HCT116 (cell line): ENCODE data around the gene SMYD3. TPM values are rescaled to one million over a fixed set of nuclear protein-coding genes. Genes with fewer than 3 reads are reported as not detected.

Experiments
- ATAC-seq: fragments of 200-7000 bp; cut with Tn5 transposase; 2 replicates; pipeline ENCODE4 v1.9.1; 2020; ENCODE audit warnings: mild to moderate bottlenecking, moderate library complexity
- BruUV-seq: library from RNA; stranded (reverse); fragments of 400-500 nt; replicated peaks from 2 replicates; lab custom pipeline; 2021; lab: Mats Ljungman, UMichigan
- CTCF ChIA-PET: fragments of 300-600 bp; sonication (Branson Sonifier 250); formaldehyde crosslinking; loops from one replicate; lab custom pipeline; 2021; ENCODE audit warnings: antibody characterized with exemption; lab: Charles Lee
- POLR2A ChIA-PET: fragments of 300-600, 350-600 bp; sonication (Branson Sonifier 250); formaldehyde crosslinking; loops from one replicate; lab custom pipeline; 2021; ENCODE audit warnings: antibody characterized with exemption; lab: Charles Lee
- RAD21 ChIA-PET, 2 experiments: fragments of 300-600 bp; sonication (Branson Sonifier 250); formaldehyde crosslinking; loops; one replicate each; lab custom pipeline; 2023; ENCODE audit warnings: low total read pairs in 2 of 2; ENCODE audit not compliant: uncharacterized antibody in 2 of 2, unreplicated experiment in 2 of 2, low non-redundant PET in 1 of 2; lab: Charles Lee
- DNase-seq: peaks from one replicate; pipeline ENCODE4 v3.0.0-alpha.2; 2010; ENCODE audit warnings: low read depth, low spot score
- H2AFZ ChIP-seq: fragments of 200-600 bp; shearing (Covaris generic), sonication (generic); 2 replicates; pipeline ENCODE4 v1.6.1; 2017; ENCODE audit warnings: low read depth, mixed run types, mixed read lengths, antibody characterized with exemption, low read length; ENCODE audit not compliant: poor library complexity, severe bottlenecking
- H3K27ac ChIP-seq: 2 replicates; pipeline ENCODE4 v1.5.1; 2012; ENCODE audit warnings: low read depth, low read length
- H3K27me3 ChIP-seq: fragments of 200-600 bp; sonication (generic); 2 replicates; pipeline ENCODE4 v1.6.1; 2016; ENCODE audit warnings: mixed run types, low read length, mixed read lengths; ENCODE audit not compliant: insufficient read depth
- H3K36me3 ChIP-seq, 2 experiments: fragments of 200-500 bp in 1 of 2; fragments of 200-600 bp in 1 of 2; sonication (Bioruptor generic) in 1 of 2; sonication (generic) in 1 of 2; 2 replicates each; pipeline versions ENCODE4 v1.5.1 to v1.6.1; 2014 to 2016; ENCODE audit warnings: low read length in 2 of 2, inconsistent platforms in 1 of 2, mixed read lengths in 1 of 2, mixed run types in 1 of 2; ENCODE audit not compliant: insufficient read depth in 2 of 2, control insufficient read depth in 1 of 2
- H3K4me1 ChIP-seq, 2 experiments: fragments of 200-600 bp in 1 of 2; sonication (generic) in 1 of 2; 2 replicates each; pipeline versions ENCODE4 v1.5.1 to v1.6.1; 2012 to 2017; ENCODE audit warnings: low read length in 2 of 2, inconsistent platforms in 1 of 2, mild to moderate bottlenecking in 1 of 2, mixed read lengths in 1 of 2, mixed run types in 1 of 2, moderate library complexity in 1 of 2; ENCODE audit not compliant: insufficient read depth in 2 of 2, control insufficient read depth in 1 of 2
- H3K4me2 ChIP-seq: fragments of 200-600 bp; sonication (generic); 2 replicates; pipeline ENCODE4 v1.6.1; 2017; ENCODE audit warnings: mixed run types, low read length, mixed read lengths
- H3K4me3 ChIP-seq, 2 experiments: fragments of 200-600 bp in 1 of 2; sonication (generic) in 1 of 2; replicated peaks in 1 of 2; 2 replicates each; pipeline ENCODE4 v1.5.1; 2011 to 2016; ENCODE audit warnings: low read length in 2 of 2, control low read depth in 1 of 2, low read depth in 1 of 2, mild to moderate bottlenecking in 1 of 2, mixed read lengths in 1 of 2, mixed run types in 1 of 2
- H3K79me2 ChIP-seq: fragments of 200-600 bp; sonication (generic); 2 replicates; pipeline ENCODE4 v1.6.1; 2017; ENCODE audit warnings: mild to moderate bottlenecking, mixed run types, low read length, moderate library complexity, mixed read lengths; ENCODE audit not compliant: insufficient read depth
- H3K9ac ChIP-seq: fragments of 200-600 bp; sonication (generic); 2 replicates; pipeline ENCODE4 v1.6.1; 2016; ENCODE audit warnings: low read length, mixed read lengths
- H3K9me2 ChIP-seq: fragments of 200-600 bp; sonication (generic), shearing (Covaris generic); 2 replicates; pipeline ENCODE4 v1.6.1; 2017; ENCODE audit warnings: mixed run types, mild to moderate bottlenecking, moderate library complexity; ENCODE audit not compliant: insufficient read depth
- H3K9me3 ChIP-seq, 2 experiments: fragments of 200-500 bp in 1 of 2; fragments of 200-600 bp in 1 of 2; sonication (Bioruptor generic) in 1 of 2; sonication (generic) in 1 of 2; 2 replicates each; pipeline ENCODE4 v1.6.1; 2014 to 2017; ENCODE audit warnings: low read length in 2 of 2, mixed read lengths in 2 of 2, inconsistent platforms in 1 of 2, low read depth in 1 of 2, mild to moderate bottlenecking in 1 of 2, mixed run types in 1 of 2, moderate library complexity in 1 of 2; ENCODE audit not compliant: control insufficient read depth in 1 of 2, insufficient read depth in 1 of 2
- H4K20me1 ChIP-seq: fragments of 200-600 bp; sonication (generic), shearing (Covaris generic); 2 replicates; pipeline ENCODE4 v1.6.1; 2017; ENCODE audit warnings: mixed run types, mild to moderate bottlenecking, moderate library complexity; ENCODE audit not compliant: insufficient read depth
- ATF3 ChIP-seq: IDR thresholded peaks from 2 replicates; pipeline ENCODE4 v1.6.1; 2012
- CBX3 ChIP-seq: IDR thresholded peaks from 2 replicates; pipeline ENCODE4 v1.6.1; 2012; ENCODE audit warnings: low read depth
- CEBPB ChIP-seq: IDR thresholded peaks from 2 replicates; pipeline ENCODE4 v1.6.1; 2012; ENCODE audit warnings: low read depth
- CTCF ChIP-seq, 3 experiments: fragments of 200-600 bp in 1 of 3; sonication (generic) in 1 of 3; IDR thresholded peaks in 2 of 3; conservative IDR thresholded peaks in 1 of 3; 2 replicates each; pipeline ENCODE4 v1.5.1; 2012 to 2017; ENCODE audit warnings: low read depth in 2 of 3, low read length in 2 of 3, antibody characterized with exemption in 1 of 3, borderline replicate concordance in 1 of 3, control low read depth in 1 of 3, mild to moderate bottlenecking in 1 of 3, mixed read lengths in 1 of 3, mixed run types in 1 of 3, moderate library complexity in 1 of 3; ENCODE audit not compliant: insufficient read depth in 1 of 3
- ELF1 ChIP-seq: IDR thresholded peaks from 2 replicates; pipeline ENCODE4 v1.6.1; 2012; ENCODE audit warnings: low read depth, borderline replicate concordance
- JUND ChIP-seq: IDR thresholded peaks from 2 replicates; pipeline ENCODE4 v1.6.1; 2012
- POLR2AphosphoS5 ChIP-seq: IDR thresholded peaks from 2 replicates; pipeline ENCODE4 v1.6.1; 2011; ENCODE audit warnings: mild to moderate bottlenecking, low read depth, low read length, moderate library complexity
- RAD21 ChIP-seq: IDR thresholded peaks from 2 replicates; pipeline ENCODE4 v1.6.1; 2012; ENCODE audit warnings: low read depth, mild to moderate bottlenecking
- REST ChIP-seq: IDR thresholded peaks from 2 replicates; pipeline ENCODE4 v1.6.1; 2012; ENCODE audit warnings: low read depth
- SP1 ChIP-seq: IDR thresholded peaks from 2 replicates; pipeline ENCODE4 v1.6.1; 2012; ENCODE audit warnings: low read depth
- YY1 ChIP-seq: IDR thresholded peaks from 2 replicates; pipeline ENCODE4 v1.6.1; 2011; ENCODE audit warnings: low read length, low read depth, moderate library complexity, mild to moderate bottlenecking; ENCODE audit not compliant: insufficient replicate concordance; ENCODE audit errors: extremely low read depth
- ZBTB33 ChIP-seq: IDR thresholded peaks from 2 replicates; pipeline ENCODE4 v1.6.1; 2011; ENCODE audit warnings: mild to moderate bottlenecking, low read length, moderate library complexity; ENCODE audit not compliant: insufficient replicate concordance; ENCODE audit errors: extremely low read depth
- ZFX ChIP-seq: fragments of 450-650 bp; IDR thresholded peaks from 2 replicates; pipeline ENCODE4 v1.6.1; 2017
- ZNF274 ChIP-seq: fragments of 200-500 bp; sonication (Bioruptor generic); IDR thresholded peaks from 2 replicates; pipeline ENCODE4 v1.6.1; 2014; ENCODE audit warnings: mild to moderate bottlenecking, low read depth, low read length, inconsistent platforms
- intact Hi-C: fragments of 100-400 bp; cut with micrococcal nuclease; formaldehyde crosslinking; loops from 2 replicates; pipeline ENCODE4 v1.10.0; 2022
- total RNA-seq: library from RNA; stranded (reverse); gene quantifications from one replicate; pipeline ENCODE4 v1.2.1, GENCODE V29; 2021; ENCODE audit not compliant: unreplicated experiment

Gene SMYD3
- total RNA-seq, 1 experiment from 2014 or later, result 33.6 TPM

- TF ChIP-seq ZNF274 (no peak), ZBTB33 (no peak), CBX3 (no peak), JUND (no peak)
Observed at GRCh38 chr1:246508897-246509688, 2.0 kb upstream of the SMYD3 start (continued).

- H3K4me3 ChIP-seq, result peak overlapping the region; percentile 82 to 85
- H4K20me1 ChIP-seq, result no peaks in the 10 kb centered on the region
- ChIA-PET RAD21 (no interaction called here), POLR2A (no interaction called here), CTCF (interaction anchor here (1.0 kb wide), 1 partner anchor 248 kb away, joined by 3 read pairs; no protein-coding TSS in a partner anchor)
- peak overlapping the region; percentile 89 for H3K4me2 ChIP-seq
- peak overlapping the region; percentile 65 for H3K9ac ChIP-seq
- no peaks in the 10 kb centered on the region for H3K27me3 ChIP-seq
- ATAC-seq (no peak), DNase-seq (no peak)
- TSS peak; percentile 39 for BruUV-seq
- H3K27ac ChIP-seq, result no peak overlapping the region
- intact Hi-C loops, result no loop called here
- H3K4me1 ChIP-seq, result peaks cover 0 to 13% of the 10 kb centered on the region in 2 experiments; a peak in 2 of 4 replicates
- H2AFZ ChIP-seq, result no peak overlapping the region
- no peaks in the 10 kb centered on the region; a peak in 1 of 4 replicates for H3K36me3 ChIP-seq
- no peaks in the 10 kb centered on the region for H3K9me3 ChIP-seq
- no peaks in the 10 kb centered on the region for H3K79me2 ChIP-seq
- no peaks in the 10 kb centered on the region for H3K9me2 ChIP-seq
- TF ChIP-seq ZBTB33, result no peak
- TF ChIP-seq SP1, result no peak
- TF ChIP-seq RAD21, result no peak
- no peak for TF ChIP-seq ZFX
- no peak for TF ChIP-seq POLR2AphosphoS5
- no peak for TF ChIP-seq REST
- no peak for TF ChIP-seq YY1
- TF ChIP-seq ATF3, result no peak
- TF ChIP-seq CTCF (IDR thresholded peaks at IDR 0.05 in 2 of 3, conservative IDR thresholded peaks at IDR 0.05 in 1 of 3; ENCODE audit: borderline replicate concordance in 1 of 3, insufficient read depth in 1 of 3, low read depth in 2 of 3, low read length in 2 of 3), result no peak
- TF ChIP-seq CEBPB, result no peak
- TF ChIP-seq JUND, result no peak
- no peak for TF ChIP-seq ELF1
Observed at GRCh38 chr1:246506367-246506673, 759 bp downstream of the SMYD3 start.
